Measurements from ENCODE around the gene SDK1. TPM values are rescaled to one million over a fixed set of nuclear protein-coding genes. Genes with fewer than 3 reads are reported as not detected.
A peak's percentile ranks its signal among the peaks of the same experiment; 100 is the strongest.

The SDK1 gene
- total RNA-seq, 1 donor from 2014 or later: 2.5 TPM

DNA sequence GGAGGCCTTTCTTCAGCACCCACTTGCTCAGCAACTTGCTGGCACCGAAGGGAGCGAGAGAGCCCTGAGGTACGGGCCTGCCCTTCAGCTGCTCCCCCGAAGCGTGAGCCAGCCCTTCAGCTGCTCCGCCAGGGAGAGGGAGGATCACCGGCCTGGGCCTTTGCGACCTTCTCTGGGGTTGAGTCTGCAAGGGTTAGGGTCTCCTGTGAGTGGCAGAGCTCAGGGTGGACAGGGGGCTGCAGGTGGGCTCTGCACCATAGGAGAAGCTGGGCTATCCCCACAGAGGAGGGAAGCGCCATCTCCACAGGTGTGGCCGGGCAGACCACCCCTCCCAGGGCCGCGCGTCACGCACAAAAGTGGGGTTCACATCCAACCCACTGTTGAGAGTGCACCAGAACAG is 890.5 kb downstream of the SDK1 start:
- DNase-seq: peak; percentile 14
- ATAC-seq: no peak
- intact Hi-C loops (cut with micrococcal nuclease): no loop called here

DNA sequence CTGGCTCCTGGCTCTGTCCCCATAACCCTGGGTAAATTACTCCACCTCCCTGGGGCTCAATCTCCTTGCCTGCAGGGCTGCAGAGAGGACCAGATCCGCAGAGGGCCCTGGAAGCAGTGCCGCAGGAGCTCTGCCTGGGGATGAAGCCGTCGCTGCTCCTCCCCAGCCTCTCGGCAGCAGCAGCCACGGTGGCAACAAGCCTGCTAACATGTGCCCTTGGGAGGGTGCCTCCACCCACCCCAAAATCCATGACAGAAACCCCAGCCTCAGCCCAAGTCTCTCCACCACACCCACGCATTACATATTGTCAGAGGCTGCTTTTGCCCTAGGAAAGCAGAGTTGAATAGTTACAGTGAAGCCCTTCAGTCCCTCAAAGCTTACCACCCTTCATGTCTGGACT is 894.6 kb downstream of the SDK1 start:
- no peak for ATAC-seq
- no peak for DNase-seq
- intact Hi-C loops (cut with micrococcal nuclease): no loop called here

DNA sequence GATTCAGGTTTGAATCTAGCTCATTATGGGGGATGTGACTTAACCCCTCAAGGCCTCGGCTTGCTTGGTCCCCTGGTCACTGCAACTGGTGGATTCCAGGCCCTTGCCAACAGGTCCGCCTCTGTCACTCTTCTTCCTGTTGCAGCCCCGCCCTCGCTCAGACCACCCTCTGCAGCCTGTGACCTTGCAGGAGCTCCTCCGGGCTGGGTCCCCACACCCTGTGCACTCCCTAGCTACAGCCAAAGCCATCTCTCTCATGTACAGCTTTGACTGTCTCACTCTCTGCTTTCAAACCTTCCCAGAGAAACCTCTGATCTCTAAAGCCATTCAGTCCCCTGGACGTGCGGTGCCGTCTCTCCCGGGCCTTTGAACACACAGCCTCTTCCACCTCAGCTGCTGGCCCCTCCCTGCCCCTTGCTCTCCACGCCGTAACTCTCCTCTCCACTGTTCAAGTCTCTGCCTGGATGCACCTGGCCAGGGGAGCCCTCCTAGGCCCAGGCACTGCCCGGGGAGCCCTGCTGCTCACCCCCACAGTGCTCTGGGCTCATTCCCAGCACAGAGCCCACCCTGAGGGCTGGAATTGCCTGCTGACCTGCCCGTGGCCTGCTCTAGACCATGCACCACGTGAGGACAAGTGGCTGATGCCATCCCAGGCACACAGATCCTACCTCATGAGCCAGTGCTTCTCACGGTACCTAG is 895.2 kb downstream of the SDK1 start:
- ATAC-seq (no peak), DNase-seq (no peak)
- intact Hi-C loops (cut with micrococcal nuclease): no loop called here

DNA sequence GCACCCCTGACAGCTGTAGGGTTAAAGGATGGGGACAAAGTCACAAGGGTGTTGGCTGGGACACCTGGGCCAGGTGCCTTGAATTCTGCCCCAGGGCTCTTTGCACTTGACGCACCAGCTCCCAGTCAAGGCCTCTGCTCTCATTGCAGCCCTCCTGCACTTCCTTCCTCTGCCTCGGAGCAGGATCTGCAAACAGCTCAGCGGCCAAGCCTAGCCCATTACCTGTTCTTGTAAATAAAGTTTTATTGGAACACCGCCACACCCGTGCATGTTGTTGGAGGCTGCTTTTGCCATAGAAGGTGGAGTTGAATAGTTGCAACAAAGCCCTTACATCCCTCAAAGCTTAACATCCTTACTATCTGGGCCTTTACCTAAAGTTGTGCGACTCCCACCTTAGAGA is 897.2 kb downstream of the SDK1 start:
- DNase-seq: no peak
- intact Hi-C loops (cut with micrococcal nuclease): no loop called here
- ATAC-seq: no peak

DNA sequence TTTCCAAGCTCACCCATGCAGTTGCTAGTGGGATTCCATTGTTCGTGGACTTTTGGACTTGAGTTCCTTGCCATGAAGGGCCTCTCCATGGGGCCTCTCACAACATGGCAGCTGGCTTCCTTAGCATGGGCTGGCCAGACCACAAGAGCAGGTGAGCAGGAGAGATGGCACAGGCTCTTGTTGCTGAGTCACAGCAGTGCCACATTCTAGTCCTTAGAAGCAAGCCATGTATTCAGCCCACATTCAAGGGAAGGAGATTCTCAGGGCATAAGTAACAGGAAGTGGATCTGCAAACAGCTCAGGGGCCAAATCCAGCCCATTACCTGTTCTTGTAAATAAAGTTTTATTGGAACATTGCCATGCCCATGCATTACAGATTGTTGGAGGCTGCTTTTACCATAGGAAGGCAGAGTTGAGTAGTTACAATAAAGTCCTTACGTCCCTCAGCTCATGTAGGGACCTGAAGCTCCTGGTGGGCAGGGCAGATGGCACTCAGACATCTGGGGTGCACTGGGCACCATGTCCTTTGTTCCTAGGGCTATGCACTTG is 899.6 kb downstream of the SDK1 start:
- ATAC-seq: no peak
- intact Hi-C loops (cut with micrococcal nuclease): no loop called here
- DNase-seq: no peak

DNA sequence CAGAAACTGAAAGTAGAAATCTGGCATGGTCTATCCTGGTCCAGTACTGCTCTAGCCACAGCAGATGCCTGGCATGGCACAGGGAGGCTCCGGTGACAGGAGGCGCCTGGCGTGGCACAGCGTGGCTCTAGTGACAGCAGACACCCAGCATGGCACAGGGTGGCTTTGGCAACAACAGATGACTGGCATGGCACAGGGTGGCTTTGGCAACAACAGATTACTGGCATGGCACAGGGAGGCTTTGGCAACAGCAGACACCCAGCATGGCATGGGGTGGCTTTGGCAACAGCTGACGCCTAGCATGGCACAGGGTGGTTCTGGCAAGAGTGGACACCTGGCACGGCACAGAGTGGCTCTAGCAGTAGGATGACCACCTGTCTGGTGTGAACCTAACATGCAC is 900.5 kb downstream of the SDK1 start:
- intact Hi-C loops (cut with micrococcal nuclease): no loop called here
- DNase-seq (no peak), ATAC-seq (no peak)

DNA sequence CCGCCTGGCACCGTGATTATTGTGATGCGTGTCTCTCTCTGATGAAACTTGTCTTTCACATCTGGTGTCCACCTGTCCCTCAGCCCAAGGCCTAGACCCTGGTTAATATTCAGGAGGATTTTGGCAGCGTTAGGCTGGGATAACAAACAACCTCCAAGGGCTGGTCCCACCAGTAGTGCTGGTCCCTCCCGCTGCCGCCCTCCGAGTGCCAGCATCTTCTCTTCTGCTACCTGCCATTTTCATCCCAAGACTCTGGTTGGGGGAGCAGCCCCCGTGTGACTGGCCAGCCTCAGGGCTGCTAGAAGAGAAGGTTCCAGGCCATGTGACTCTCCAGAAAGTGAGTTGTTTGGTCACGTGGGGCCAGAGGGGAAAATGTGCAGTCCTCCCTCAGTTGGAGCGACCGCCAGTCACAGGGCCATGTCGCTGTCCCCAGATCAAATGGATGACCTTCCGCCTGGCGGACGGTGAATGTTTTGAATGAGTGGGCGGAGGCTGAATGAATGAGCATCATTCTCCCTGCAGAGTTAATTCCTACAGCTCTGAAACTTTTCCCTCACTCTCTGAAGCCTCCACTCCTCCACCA is 901.2 kb downstream of the SDK1 start:
- intact Hi-C loops (cut with micrococcal nuclease): no loop called here
- DNase-seq (no peak), ATAC-seq (no peak)

DNA sequence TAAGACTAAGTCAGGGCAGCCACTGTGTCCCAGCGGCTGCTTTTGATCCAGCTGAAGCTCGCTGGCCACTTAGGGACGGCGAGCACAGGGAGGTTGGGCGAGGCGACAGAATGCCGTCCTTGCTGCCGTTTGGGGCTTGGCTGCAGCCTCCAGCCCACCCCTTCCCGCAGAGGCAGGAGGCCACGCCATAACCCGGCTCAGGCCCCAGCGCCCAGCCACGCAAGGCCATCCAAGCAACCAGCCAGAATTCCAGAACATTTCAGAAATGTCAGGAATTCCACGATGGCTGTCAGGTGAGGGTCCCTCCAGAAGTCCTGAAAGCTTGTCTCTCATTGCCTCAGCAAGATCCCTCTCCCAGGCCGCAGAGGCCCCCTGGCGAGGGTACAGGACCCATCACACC is 901.9 kb downstream of the SDK1 start:
- DNase-seq: no peak
- intact Hi-C loops (cut with micrococcal nuclease): no loop called here
- ATAC-seq: no peak

DNA sequence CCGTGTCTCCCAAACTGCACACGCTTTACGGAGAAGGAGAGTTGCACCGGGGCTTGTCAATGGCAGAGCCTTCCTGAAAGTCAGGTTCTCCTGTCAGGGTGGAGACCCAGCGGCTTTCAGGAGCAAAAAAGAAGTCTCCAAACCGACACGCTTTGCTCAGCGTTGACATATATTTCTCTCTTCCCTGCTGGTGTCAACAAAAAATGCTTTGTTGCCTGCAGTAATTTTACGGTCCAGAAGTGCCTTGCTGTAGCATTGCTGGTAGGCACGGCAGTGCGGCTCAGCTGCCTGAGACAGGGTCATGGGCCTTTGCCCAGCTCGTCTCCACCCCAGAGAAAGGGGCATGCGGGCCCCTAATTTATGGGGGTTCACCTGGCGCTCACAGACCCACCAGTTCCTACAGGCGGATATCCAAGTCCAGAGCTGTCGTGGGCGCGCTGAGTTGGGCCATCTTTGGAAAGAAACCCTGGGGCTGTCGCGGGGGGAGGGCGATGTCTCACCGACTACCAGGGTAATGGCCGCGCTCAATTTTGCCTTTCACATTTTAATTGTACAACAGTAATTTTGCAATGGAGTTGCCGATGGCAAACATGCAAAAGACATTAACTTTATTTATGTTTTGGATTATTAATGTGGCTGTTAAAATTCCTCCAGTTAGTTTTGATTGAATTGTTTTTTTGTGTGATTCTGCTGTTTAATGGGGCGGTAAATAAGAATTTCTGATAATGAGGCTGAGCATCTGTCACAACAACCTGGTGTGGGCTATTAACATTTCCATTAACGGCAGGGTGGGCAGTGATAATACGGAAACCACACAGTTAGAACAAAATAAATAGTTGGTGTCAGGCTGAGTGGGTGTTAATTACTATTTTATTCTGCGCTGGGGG is 902.8 kb downstream of the SDK1 start:
- intact Hi-C loops (cut with micrococcal nuclease): no loop called here
- DNase-seq (no peak), ATAC-seq (no peak)

DNA sequence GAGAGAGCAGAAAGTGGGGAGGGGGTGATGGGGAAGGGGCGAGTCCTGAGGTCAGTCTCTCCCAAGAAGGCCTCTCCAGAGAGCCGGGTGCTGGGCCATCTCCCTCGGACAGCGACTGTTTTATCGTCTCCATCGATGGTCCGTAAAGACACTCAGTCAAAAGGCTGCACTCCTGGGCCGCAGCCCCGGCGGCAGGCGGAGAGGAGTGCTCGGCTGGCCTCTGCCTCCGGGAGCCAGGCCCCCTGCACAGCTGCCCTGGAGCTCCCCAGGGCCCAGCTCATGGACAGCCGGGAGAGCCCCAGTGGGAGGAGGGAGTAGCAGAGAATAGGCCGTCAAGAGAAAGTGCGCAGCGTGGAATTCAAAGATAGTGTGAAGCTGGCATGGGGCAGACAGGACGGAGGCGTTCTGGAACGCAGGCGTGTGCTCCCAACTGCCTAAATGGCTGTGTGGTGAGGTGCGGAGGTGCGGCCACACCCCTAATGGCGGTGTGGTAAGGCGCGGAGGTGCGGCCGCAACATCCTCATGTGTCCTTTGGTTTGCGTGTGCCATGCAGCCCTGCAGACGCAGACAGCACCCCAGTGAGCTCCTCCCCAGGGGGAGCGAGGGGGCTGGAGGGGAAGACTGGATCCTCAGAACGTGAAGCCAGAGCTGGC is 903.6 kb downstream of the SDK1 start:
- intact Hi-C loops (cut with micrococcal nuclease): no loop called here
- no peak for ATAC-seq
- DNase-seq: no peak

DNA sequence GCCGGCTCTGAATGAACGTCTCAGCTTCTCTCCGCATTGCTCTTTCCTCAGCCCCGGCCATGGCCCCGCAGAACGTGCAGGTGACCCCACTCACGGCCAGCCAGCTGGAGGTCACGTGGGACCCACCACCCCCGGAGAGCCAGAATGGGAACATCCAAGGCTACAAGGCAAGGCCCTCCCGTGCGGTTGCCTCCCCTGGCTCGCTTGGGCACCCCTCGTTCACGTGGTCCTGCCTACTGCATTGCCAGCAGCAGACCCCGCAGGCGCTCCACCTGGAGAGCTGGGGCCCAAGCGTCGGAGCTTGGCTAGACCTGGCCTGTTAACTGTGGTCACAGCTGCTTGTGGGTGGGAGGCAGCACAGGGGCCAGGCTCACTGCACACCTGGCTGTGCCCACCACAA is 904.8 kb downstream of the SDK1 start:
- ATAC-seq (no peak), DNase-seq (no peak)
- intact Hi-C loops (cut with micrococcal nuclease): no loop called here

DNA sequence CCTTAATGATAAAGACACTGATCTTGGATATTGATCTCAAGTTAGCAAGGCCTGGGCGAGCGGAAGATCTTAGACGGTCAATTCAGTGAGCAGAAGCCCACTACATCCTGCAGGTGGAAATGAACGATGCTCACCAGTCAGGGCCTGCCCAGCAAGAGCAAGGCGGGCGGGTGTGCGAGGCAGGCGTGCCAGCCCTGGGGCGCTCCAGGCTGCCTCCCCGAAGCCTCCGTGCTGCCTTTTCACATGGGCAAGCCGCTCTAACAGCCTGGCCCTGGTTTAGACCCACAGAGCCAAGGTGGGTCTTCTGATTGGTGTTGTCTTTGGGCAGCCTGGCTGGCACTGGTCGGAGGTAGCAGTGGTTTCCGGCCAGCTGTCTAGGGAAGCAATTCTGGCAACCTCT is 906.0 kb downstream of the SDK1 start:
- ATAC-seq (no peak), DNase-seq (no peak)
- intact Hi-C loops (cut with micrococcal nuclease): no loop called here

DNA sequence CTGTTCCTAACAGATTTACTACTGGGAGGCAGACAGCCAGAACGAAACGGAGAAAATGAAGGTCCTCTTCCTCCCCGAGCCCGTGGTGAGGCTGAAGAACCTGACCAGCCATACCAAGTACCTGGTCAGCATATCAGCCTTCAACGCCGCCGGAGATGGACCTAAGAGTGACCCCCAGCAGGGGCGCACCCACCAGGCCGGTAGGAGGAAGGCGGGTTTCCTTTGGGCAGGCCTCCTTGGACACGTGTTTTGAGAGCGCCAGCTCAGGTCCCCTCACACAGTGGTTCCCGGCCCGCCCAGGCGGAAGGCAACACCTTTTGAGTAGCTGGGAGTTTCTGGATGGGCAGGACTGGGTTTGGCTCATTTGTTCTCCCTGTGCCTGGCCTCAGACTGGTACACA is 907.0 kb downstream of the SDK1 start:
- intact Hi-C loops (cut with micrococcal nuclease): no loop called here
- DNase-seq (no peak), ATAC-seq (no peak)

DNA sequence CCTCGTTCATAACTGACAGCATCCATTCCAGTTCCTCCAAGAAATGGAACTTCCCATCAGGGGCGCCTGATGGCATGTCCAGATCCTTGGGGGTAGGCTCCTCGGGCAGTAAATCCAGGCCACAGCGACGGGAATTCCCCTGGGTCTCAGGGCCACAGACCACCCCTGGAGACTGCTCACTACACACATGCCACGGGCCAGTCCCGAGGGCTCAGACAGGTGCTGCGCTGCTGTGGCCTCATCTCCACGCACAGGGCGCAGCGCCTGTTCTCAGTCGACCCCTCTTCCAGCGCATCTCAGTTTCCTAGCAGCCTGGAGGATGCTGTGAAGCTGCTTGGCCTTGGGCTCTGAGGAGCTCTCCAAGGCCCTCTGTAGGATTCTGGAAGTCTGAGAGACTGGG is 907.5 kb downstream of the SDK1 start:
- DNase-seq (no peak), ATAC-seq (no peak)
- intact Hi-C loops (cut with micrococcal nuclease): no loop called here

DNA sequence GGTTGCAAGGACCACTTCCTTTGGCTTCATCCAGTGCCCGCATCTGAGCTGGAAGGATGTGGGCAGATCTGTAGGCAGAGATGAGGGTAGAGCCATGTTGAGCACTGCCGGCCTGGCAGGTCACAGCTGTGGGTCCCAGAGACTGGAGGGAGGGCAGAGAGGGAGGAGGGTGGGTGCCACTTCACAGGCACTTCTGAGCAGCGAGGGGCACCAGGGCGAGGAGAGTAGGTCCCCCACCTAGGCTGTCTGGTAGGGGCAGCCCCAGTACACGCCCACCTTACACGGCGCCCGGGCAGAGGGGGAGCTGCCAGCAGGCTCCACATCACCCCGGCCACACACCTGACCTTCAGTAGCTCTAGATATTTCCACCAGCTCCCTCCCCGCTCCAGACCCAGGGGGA is 908.1 kb downstream of the SDK1 start:
- intact Hi-C loops (cut with micrococcal nuclease): no loop called here
- DNase-seq (no peak), ATAC-seq (no peak)

DNA sequence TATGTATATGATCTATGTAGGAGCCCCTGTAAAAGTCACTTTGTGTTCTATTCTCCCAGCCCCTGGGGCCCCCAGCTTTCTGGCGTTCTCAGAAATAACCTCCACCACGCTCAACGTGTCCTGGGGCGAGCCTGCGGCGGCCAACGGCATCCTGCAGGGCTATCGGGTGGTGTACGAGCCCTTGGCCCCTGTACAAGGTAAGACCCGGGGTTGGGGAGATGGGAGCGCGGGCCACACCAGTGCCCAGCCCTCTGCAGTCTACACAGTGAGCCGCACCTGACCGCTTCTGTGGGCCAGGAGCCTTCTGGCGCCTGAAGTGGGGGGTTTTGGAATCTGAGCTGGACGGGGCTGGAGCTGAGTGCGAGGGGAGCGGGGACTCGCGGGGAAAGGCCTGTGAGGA is 908.9 kb downstream of the SDK1 start:
- DNase-seq (no peak), ATAC-seq (no peak)
- intact Hi-C loops (cut with micrococcal nuclease): no loop called here

DNA sequence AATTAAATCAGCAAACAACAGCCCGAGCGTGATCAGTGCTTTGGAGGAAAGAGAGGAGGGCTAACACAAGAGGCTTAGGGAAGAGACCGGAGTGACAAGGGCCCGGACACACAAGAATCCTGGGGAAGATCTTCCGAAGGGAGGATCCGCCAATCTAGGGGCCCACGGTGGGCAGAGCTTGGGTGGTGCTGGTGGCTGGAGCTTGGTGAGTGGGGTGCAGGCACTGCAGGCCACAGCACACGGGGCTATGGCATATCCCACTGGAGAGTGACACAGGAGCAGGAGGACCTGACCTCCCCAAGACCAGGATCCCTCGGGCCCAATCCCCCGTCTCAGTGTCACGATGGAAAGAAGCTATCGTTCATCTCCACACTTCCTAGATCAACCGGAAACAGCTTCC is 909.8 kb downstream of the SDK1 start:
- intact Hi-C loops (cut with micrococcal nuclease): no loop called here
- no peak for ATAC-seq
- DNase-seq: no peak

DNA sequence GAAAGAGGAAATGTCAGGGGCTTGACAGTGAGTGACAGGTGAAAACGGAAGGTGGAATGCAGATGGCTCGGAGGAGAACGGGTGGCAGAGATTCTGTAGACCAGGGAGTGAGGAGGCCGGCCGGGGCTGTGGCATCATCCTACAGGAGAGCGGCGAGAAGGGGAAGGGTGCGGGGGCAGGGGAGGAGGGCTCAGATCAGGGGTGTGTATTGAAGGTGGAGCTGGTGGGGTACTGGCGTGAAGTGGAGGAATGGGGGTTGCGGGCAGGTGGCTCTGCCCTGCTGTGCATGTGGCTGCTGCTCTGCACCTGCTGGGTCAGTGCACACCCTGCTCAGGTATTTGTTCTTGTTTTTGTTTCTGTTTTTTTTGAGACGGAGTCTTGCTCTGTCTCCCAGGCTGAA is 910.2 kb downstream of the SDK1 start:
- no peak for DNase-seq
- no peak for ATAC-seq
- intact Hi-C loops (cut with micrococcal nuclease): no loop called here

DNA sequence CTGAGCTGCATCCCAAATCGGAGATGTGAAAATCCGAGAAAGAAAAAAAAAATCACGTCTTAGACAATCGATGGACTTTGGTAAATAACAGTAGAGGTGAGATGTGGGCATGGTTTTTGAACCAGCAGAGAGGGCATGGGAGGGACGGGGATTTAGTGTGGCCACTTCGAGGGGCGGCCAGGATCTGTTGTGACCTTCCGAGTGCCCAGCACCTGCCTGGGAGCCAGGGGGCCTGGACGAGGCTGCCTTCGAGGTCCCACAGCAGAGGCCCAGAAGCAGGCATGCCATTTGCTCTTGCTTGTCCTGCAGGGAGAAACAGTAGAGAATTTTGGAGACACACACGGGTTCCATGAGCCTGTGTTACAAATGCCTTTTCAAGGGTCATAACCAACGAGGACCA is 911.3 kb downstream of the SDK1 start:
- DNase-seq: no peak
- intact Hi-C loops (cut with micrococcal nuclease): no loop called here
- no peak for ATAC-seq

Measured in left ventricle myocardium superior (tissue), 1 donor.